Putamen (tissue), 1 donor: ENCODE measurements around the gene C20orf96.
A peak's percentile ranks its signal among the peaks of the same experiment; 100 is the strongest.
"Not testable (repeated sequence)": the region's sequence is repeated elsewhere in the genome, so short reads cannot be mapped to it uniquely, and the experiment has no call there.

Experiments used
- DNase-seq: peaks from one replicate; pipeline ENCODE4 v3.0.0-alpha.2; 2016; ENCODE audit warnings: low spot score

C20orf96 gene

GRCh38 chr20:290084-290831, at the start of gene C20orf96:
TSS of gene C20orf96 (minus strand) at chr20:290750. CDS start at chr20:290610, 140 bp downstream.
- peak; percentile 90 for DNase-seq

DNA sequence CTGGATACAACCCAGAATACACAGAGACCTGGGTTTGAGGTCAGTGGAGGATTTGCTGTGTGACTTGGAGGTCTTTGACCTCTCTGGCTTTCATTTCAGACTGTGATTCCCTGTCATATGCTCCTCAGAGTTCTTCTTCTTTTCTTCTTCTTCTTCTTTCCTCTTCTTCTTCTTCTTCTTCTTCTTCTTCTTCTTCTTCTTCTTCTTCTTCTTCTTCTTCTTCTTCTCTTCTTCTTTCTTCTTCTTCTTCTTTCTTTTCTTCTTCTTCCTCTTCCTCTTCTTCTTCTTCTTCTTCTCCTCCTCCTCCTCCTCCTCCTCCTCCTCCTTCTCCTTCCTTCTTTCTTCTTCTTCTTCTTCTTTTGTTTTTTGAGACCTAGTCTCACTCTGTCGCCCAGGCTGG, 45.5 kb upstream of the C20orf96 start:
- not testable (repeated sequence) for DNase-seq

DNA sequence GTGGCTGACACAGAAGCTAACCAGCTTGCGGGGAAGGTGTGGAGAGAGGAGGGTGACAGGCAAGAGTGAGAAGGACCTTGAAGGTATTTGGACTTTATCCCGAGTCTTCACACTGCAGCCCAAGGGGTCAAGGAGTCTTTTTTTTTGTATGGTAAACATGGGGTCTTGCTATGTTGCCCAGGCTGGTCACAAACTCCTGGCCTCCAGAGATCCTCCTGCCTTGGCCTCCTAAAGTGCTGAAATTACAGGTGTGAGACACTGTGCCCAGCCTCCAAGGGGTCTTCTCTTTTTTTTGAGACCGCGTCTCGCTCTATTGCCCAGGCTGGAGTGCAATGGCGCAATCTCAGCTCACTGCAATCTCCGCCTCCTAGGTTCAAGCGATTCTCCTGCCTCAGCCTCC, 44.0 kb upstream of the C20orf96 start:
- DNase-seq, result no peak

- DNase-seq, result peak; percentile 57
Measured at GRCh38 chr20:330233-331149, 39.9 kb upstream of the C20orf96 start.

GRCh38 chr20:329851-330232, 39.3 kb upstream of the C20orf96 start:
- no peak for DNase-seq

DNA sequence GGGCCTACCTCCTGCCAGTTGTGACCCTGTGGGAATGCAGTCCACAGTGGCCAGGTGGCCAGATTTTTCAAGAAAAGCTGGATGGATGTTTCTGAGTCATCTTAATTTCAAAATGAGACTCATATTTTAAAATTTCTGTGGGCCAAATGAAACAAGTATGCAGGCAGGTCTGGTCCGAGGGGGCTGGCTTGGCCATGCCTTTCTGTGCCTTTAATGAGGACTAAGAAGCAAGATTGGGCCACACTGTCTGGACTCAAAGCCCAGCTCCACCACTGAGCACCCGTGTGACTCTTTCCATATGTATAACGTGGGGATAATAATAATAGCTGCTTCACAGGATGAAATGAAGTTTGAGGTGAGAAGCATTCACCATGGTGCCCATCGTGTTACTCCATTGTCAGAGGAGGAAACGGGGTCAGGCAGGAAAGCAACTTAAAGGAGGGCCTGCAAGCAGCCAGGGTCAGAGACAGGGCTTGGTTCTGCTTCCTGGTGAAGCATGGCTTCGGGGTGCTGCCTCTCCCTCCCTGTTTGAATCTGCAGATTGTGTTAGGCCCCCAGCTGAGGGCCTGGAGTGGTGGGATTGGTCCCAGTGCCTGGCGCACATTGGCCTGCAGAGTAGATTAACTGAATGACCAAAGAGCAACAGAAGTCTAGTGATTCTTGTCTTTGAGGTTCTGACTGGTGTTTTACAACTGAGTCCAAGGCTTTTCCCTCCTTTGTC, 38.6 kb upstream of the C20orf96 start:
- DNase-seq, result no peak

DNA sequence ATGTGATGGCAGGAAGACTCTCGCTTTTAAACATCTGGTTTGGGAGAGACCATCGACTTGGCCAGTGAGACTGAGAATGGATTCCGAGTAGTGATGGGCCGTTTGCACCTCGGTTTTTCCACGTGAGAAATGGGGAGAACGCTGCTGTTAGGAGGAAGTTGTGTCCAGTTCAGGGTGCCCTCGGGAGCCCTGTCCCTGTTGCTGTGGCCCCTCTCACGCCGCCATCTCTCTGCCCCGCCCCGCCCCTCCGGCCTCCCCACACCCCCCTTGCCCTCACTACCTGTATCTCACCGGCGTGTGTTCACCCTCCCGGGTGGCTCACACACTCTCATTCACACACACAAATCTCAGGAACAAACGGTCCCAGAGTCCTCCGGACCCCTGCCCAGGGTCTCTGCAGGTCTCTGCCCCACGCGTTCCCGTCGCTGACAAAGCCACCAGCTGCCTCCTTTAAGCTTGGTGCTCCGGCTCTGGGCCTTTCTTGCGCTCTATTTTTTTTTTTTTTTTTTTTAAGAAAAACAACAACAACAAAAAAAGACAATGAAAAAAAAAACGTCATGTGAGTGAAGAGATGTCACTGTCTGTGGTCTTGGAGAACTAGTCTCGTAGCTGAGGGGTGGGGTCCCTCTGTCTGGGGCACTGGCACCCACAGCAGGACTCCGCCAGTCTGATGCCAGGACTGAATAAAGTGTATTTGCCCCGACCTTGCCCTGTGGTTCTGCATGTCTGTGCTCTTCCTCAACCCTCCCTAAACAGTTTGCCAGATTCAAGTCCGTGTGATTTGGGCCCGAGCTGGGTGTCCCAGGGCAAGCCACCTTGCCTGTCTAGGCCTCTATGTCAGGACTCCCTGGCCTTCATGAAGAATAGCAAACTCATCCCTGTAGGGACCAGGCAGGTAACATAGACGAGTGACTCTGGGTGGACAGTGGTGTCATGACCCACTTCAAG, 37.8 kb upstream of the C20orf96 start:
- no peak for DNase-seq

DNA sequence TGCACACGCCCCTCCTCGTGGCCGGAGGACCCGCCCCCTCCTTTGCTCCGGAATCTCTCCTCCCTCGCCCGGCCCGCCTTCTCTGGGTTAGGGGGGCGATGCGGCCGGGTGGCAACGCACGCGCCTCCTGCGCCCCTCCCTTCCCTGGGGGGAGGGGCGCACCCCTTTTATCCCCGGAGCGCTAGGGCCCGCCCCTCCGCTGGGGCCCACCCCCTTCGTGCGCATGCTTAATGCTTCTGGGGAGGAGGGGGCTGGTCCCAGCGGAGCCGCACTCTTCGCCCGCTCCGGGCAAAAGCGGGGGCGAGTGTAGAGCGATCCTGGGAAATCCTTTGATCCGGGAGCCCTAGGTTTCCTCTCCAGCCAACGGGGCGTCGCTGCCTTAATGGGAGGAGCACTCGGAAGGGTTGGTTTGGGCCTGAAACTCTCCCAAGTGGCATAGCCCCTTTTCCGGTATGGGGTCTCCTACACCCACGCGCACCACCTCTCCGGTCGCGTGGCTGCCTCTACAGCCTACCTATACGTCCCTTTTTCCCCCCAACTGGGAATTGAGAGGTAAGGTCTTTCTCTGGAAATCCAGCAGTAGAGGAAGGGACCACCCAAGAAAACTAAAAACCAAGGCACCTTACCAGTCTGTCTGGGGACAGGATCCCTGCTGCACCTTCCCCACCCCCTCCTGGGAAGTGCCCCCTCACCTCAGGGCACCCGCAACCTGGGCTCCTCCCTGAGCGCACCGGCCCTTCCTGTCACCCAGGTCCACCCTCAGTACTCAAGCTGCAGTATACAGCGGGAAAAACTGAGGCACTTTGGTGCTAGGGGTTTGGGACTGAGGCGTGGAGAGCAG, 36.9 kb upstream of the C20orf96 start:
- DNase-seq, result peak; percentile 92

- no peak for DNase-seq
Measured at GRCh38 chr20:326645-327185, 36.2 kb upstream of the C20orf96 start.

DNA sequence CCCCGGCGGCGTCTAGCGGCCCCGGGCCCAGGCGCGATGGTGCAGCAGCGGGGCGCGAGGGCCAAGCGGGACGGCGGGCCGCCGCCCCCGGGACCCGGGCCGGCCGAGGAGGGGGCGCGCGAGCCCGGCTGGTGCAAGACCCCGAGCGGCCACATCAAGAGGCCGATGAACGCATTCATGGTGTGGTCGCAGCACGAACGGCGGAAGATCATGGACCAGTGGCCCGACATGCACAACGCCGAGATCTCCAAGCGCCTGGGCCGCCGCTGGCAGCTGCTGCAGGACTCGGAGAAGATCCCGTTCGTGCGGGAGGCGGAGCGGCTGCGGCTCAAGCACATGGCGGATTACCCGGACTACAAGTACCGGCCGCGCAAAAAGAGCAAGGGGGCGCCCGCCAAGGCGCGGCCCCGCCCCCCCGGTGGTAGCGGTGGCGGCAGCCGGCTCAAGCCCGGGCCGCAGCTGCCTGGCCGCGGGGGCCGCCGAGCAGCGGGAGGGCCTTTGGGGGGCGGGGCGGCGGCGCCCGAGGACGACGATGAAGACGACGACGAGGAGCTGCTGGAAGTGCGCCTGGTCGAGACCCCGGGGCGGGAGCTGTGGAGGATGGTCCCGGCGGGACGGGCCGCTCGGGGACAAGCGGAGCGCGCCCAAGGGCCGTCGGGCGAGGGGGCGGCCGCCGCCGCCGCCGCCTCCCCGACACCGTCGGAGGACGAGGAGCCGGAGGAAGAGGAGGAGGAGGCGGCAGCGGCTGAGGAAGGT, 35.5 kb upstream of the C20orf96 start:
- peak; percentile 64 for DNase-seq

DNA sequence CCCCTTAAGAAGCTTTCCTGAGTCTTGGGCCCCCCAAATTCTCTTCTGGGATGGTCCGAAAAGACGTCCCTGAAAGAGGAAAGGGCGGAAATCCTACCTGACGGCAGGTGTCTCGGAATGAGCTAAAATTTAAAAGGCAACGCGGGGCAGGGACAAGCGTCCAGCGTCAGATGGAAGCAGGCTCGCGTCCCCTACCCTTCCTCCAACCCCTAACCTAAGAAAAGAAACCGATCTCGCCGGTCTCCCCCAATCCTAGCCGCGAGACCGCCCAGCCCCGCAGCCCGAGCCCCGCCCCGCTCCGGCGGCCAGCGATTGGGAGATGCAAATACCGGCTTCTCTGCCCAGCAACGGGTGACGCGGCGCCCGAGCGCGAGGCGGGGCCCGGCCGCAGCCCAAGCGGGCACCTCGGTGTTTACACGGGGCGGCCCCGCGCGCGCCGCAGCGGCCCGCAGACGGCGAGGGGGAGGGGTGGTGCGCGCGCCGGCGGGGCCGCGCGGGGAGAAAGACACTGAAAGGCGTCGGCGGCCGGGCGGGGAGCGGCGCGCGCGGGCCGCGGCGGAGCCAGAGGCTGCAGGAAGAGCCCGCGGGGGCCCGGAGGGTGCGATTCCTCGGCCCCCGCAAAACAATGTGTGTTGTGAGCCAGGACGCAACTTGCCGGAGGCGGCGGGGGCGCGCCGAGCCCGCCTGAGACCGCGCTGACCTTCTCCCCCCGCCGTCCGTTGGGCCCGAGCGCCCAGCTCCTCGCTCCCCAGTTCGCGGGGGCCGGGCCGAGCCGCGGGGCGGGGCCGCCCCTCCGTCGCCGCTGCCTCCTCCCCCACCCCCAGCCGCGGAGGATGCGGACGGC, 34.7 kb upstream of the C20orf96 start, which contains the start of gene SOX12:
SOX12 (plus strand) TSS at position 508 of the 844 bp plus-strand sequence. CDS start 373 bp downstream, outside the sequence.
- DNase-seq, result peak; percentile 95

DNA sequence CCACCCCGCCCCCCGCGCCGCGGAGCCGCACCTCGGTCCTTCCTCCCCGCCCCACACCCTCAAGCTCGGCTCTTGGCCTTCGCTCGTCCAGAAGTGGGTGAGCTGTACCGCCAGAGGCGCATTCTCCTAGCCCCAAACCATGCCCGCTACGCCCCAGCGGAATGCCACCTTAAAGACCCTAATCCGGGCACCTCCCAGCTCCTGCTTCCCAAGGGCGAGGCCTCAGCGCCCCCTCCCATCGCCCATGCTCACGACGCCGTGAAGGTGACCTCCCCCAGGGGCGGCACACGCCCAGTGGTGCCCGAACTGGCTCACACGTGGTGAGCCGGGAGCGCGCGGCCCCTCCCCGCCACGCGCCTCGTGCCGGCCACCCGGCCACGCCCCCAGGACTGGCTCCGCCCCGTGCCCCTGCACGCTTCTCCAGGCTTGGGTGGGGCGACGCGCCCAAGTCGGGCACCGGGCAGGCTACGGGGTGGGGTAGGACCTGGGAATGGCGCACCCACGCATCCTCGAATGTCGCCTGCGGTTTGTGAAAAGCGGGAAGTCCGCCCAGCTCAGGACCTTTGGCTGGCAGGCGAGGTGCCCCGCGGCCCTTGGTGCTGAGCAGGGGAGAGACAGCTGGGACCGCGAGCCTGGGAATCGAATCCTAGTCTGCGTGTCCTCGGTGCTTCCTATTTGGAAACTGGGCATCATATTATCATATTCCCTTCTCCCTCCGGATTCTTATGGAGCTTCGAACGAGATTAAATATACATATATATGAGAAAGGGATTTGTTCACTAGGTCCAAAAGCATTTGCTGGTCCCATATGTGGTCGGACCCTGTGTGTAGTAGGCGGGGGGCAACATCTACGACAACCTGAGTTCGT, 33.9 kb upstream of the C20orf96 start:
- DNase-seq, result peak; percentile 78

GRCh38 chr20:316316-317068, 25.9 kb upstream of the C20orf96 start:
- DNase-seq, result no peak

- DNase-seq, result no peak
Measured at GRCh38 chr20:313948-314347, 23.4 kb upstream of the C20orf96 start.

GRCh38 chr20:313402-313801, 22.9 kb upstream of the C20orf96 start:
- no peak for DNase-seq

DNA sequence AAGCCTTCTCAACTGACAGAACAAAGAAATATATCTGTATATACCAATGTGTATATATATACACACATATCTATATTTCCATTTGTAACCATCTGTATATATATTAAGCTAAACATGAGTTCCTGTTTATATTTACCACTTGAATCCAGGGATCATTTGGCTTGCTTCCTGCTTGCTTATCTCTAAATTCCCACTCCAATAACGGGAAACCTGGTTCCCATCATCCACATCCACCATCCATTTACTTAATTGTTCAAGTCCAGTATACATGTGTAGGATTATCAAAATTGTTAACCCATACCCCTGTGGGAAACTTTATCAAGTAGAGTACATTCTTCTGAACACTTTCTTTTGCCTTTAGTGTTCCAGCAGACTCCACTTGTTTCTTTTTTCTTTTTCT, 22.3 kb upstream of the C20orf96 start:
- no peak for DNase-seq
